ENCODE data around the gene USP19.
A peak's percentile ranks its signal among the peaks of the same experiment; 100 is the strongest.

The USP19 gene, protein sequence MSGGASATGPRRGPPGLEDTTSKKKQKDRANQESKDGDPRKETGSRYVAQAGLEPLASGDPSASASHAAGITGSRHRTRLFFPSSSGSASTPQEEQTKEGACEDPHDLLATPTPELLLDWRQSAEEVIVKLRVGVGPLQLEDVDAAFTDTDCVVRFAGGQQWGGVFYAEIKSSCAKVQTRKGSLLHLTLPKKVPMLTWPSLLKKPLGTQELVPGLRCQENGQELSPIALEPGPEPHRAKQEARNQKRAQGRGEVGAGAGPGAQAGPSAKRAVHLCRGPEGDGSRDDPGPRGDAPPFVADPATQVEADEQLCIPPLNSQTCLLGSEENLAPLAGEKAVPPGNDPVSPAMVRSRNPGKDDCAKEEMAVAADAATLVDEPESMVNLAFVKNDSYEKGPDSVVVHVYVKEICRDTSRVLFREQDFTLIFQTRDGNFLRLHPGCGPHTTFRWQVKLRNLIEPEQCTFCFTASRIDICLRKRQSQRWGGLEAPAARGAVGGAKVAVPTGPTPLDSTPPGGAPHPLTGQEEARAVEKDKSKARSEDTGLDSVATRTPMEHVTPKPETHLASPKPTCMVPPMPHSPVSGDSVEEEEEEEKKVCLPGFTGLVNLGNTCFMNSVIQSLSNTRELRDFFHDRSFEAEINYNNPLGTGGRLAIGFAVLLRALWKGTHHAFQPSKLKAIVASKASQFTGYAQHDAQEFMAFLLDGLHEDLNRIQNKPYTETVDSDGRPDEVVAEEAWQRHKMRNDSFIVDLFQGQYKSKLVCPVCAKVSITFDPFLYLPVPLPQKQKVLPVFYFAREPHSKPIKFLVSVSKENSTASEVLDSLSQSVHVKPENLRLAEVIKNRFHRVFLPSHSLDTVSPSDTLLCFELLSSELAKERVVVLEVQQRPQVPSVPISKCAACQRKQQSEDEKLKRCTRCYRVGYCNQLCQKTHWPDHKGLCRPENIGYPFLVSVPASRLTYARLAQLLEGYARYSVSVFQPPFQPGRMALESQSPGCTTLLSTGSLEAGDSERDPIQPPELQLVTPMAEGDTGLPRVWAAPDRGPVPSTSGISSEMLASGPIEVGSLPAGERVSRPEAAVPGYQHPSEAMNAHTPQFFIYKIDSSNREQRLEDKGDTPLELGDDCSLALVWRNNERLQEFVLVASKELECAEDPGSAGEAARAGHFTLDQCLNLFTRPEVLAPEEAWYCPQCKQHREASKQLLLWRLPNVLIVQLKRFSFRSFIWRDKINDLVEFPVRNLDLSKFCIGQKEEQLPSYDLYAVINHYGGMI (N-terminal part only)

GRCh38 chr3:49120438-49121131 lies at the start of gene USP19:
Gene USP19 (minus strand): TSS chr3:49120823. CDS start chr3:49119145, 1,678 bp downstream.
- DNase-seq (ENCODE audit: low read depth), result peak; percentile 82
- in situ Hi-C loops (cut with HindIII; ENCODE audit: low sequenced_read_pairs), result no loop called here
- TF ChIP-seq, protein P1, sequence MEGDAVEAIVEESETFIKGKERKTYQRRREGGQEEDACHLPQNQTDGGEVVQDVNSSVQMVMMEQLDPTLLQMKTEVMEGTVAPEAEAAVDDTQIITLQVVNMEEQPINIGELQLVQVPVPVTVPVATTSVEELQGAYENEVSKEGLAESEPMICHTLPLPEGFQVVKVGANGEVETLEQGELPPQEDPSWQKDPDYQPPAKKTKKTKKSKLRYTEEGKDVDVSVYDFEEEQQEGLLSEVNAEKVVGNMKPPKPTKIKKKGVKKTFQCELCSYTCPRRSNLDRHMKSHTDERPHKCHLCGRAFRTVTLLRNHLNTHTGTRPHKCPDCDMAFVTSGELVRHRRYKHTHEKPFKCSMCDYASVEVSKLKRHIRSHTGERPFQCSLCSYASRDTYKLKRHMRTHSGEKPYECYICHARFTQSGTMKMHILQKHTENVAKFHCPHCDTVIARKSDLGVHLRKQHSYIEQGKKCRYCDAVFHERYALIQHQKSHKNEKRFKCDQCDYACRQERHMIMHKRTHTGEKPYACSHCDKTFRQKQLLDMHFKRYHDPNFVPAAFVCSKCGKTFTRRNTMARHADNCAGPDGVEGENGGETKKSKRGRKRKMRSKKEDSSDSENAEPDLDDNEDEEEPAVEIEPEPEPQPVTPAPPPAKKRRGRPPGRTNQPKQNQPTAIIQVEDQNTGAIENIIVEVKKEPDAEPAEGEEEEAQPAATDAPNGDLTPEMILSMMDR (IDR thresholded peaks at IDR 0.05; ENCODE audit: low read depth, low read length, missing control alignments), result no peak
- H3K4me3 ChIP-seq (ENCODE audit: low read depth, low read length), result peak within 1 kb of the TSS; percentile 85

DNA sequence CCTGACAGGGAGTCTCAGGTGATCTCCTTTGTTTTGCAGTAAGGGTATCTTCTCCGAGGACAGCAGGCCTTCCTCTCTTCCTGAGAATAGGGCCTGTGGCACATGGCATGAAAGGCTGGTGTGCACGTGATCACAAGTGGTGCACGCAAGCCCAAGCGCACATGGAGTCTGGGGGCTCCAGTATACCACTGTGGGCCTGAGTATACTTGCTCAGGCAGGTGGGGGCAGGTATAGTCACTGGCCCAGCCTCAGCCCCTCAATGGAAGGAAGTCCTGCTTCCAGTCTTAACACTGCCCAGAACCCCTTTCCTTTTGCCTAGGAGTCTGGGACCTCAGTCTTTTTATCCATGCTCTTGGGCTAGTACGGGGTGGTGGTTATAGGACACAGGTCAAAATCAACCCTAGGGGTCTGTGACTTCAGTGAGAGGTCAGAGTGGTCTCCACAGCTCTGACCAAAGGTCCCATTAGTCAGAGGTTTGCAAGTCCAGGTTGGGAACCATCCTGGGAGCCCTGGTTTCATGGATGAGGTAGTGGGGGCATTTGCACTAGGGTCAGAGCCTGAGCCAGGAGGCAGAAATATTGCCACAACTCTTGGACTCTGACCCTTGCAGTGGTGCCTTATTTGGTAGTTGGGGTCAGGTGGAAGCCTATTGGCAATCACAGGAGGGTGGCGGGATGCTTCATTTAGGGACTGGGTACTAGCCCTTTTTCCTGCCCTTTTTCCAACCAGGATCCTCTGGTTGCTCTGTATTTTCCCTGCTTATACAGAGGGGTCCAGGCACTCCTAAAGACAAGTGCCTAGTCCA lies 46.3 kb upstream of the USP19 start:
- H3K4me3 ChIP-seq (ENCODE audit: low read depth, low read length), result peak overlapping the region; percentile 81
- in situ Hi-C loops (cut with HindIII; ENCODE audit: low sequenced_read_pairs), result no loop called here

GRCh38 chr3:49165771-49166751 lies 45.4 kb upstream of the USP19 start, which contains the start of gene CCDC71:
Gene CCDC71 (minus strand): TSS chr3:49166331. CDS start chr3:49164208, 2,123 bp downstream.
- TF ChIP-seq, protein P1 (IDR thresholded peaks at IDR 0.05; ENCODE audit: low read depth, low read length, missing control alignments), result no peak
- peak; percentile 19 for DNase-seq (ENCODE audit: low read depth)
- in situ Hi-C loops (cut with HindIII; ENCODE audit: low sequenced_read_pairs), result no loop called here
- peak within 1 kb of the TSS; percentile 81 for H3K4me3 ChIP-seq (ENCODE audit: low read depth, low read length)

More for the DNA sequence above, 46.3 kb upstream of the USP19 start:
- TF ChIP-seq, protein P1 (IDR thresholded peaks at IDR 0.05; ENCODE audit: low read depth, low read length, missing control alignments), result no peak
- DNase-seq (ENCODE audit: low read depth), result no peak

- no peak for DNase-seq (ENCODE audit: low read depth)
- H3K4me3 ChIP-seq (ENCODE audit: low read depth, low read length), result peak overlapping the region; percentile 81
- in situ Hi-C loops (cut with HindIII; ENCODE audit: low sequenced_read_pairs), result no loop called here
- TF ChIP-seq, protein P1 (IDR thresholded peaks at IDR 0.05; ENCODE audit: low read depth, low read length, missing control alignments), result no peak
These were observed 44.5 kb upstream of the USP19 start for GRCh38 chr3:49164983-49165720.
